C4-2B (cell line): ENCODE data around the gene TPMT.

Source experiments
- CTCF ChIP-seq: fragments of 450-650 bp; conservative IDR thresholded peaks from 2 replicates; pipeline ENCODE4 v1.5.1; 2017; ENCODE audit warnings: mild to moderate bottlenecking
- ZFX ChIP-seq: fragments of 450-650 bp; IDR thresholded peaks from 2 replicates; pipeline ENCODE4 v1.6.1; 2017

GRCh38 chr6:18117136-18117535 is 37.7 kb downstream of the TPMT start:
- TF ChIP-seq CTCF (no peak), ZFX (no peak)
